SIG-M5 (cell line): Measurements from ENCODE around the gene ZFYVE21.
"Not testable (repeated sequence)": the region's sequence is repeated elsewhere in the genome, so short reads cannot be mapped to it uniquely, and the experiment has no call there.

Experiments
- DNase-seq: peaks from one replicate; lab custom pipeline; 2025; lab: John Stamatoyannopoulos, UW

The ZFYVE21 gene

GRCh38 chr14:103763730-103764488 is 48.3 kb downstream of the ZFYVE21 start:
- no peak for DNase-seq

- DNase-seq: no peak
Observed at GRCh38 chr14:103765526-103765925, 49.9 kb downstream of the ZFYVE21 start.

GRCh38 chr14:103767336-103767894 is 51.8 kb downstream of the ZFYVE21 start:
- no peak for DNase-seq

- DNase-seq: no peak
Observed at GRCh38 chr14:103770500-103770899, 54.9 kb downstream of the ZFYVE21 start.

GRCh38 chr14:103770902-103771301 is 55.3 kb downstream of the ZFYVE21 start:
- DNase-seq: no peak

GRCh38 chr14:103772078-103772712 is 56.6 kb downstream of the ZFYVE21 start:
- DNase-seq: no peak

GRCh38 chr14:103773521-103773920 is 57.9 kb downstream of the ZFYVE21 start:
- no peak for DNase-seq

GRCh38 chr14:103775506-103775905 is 59.9 kb downstream of the ZFYVE21 start:
- DNase-seq: no peak

- not testable (repeated sequence) for DNase-seq
Observed at GRCh38 chr14:103776319-103776718, 60.7 kb downstream of the ZFYVE21 start.

- no peak for DNase-seq
Observed at GRCh38 chr14:103782376-103782775, 66.8 kb downstream of the ZFYVE21 start.
